Measurements from ENCODE around the gene SRD5A2.

- TF ChIP-seq EZH2 (IDR thresholded peaks at IDR 0.05; ENCODE audit: borderline replicate concordance) = no peak
- TF ChIP-seq, protein P1, sequence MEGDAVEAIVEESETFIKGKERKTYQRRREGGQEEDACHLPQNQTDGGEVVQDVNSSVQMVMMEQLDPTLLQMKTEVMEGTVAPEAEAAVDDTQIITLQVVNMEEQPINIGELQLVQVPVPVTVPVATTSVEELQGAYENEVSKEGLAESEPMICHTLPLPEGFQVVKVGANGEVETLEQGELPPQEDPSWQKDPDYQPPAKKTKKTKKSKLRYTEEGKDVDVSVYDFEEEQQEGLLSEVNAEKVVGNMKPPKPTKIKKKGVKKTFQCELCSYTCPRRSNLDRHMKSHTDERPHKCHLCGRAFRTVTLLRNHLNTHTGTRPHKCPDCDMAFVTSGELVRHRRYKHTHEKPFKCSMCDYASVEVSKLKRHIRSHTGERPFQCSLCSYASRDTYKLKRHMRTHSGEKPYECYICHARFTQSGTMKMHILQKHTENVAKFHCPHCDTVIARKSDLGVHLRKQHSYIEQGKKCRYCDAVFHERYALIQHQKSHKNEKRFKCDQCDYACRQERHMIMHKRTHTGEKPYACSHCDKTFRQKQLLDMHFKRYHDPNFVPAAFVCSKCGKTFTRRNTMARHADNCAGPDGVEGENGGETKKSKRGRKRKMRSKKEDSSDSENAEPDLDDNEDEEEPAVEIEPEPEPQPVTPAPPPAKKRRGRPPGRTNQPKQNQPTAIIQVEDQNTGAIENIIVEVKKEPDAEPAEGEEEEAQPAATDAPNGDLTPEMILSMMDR (IDR thresholded peaks at IDR 0.05; ENCODE audit: poor library complexity) = no peak
Observed at GRCh38 chr2:31567679-31568078, 13.1 kb downstream of the SRD5A2 start.

Data from hepatocyte (in vitro differentiated cells).